Measurements from ENCODE around the gene GBX1.

GRCh38 chr7:151121380-151122170 lies 45.9 kb downstream of the GBX1 start:
- no peak for TF ChIP-seq CTCF (conservative IDR thresholded peaks at IDR 0.05; ENCODE audit: low read length)
- no peak for TF ChIP-seq EZH2phosphoT487 (IDR thresholded peaks at IDR 0.05; ENCODE audit: borderline replicate concordance)

Measured in Loucy (cell line).